GM18505 (cell line): ENCODE measurements around the gene PPP2R5D.
"Not testable (repeated sequence)": the region's sequence is repeated elsewhere in the genome, so short reads cannot be mapped to it uniquely, and the experiment has no call there.

Experiments used
- ATAC-seq: cut with Tn5 transposase; IDR thresholded peaks from one replicate; pipeline ENCODE4 v1.9.1; 2021; ENCODE audit not compliant: unreplicated experiment
- POLR2A ChIP-seq: IDR thresholded peaks from 4 replicates; pipeline ENCODE4 v1.6.1; 2011; ENCODE audit warnings: borderline replicate concordance; ENCODE audit not compliant: insufficient read depth, insufficient read length; ENCODE audit errors: extremely low read depth

The PPP2R5D gene

DNA sequence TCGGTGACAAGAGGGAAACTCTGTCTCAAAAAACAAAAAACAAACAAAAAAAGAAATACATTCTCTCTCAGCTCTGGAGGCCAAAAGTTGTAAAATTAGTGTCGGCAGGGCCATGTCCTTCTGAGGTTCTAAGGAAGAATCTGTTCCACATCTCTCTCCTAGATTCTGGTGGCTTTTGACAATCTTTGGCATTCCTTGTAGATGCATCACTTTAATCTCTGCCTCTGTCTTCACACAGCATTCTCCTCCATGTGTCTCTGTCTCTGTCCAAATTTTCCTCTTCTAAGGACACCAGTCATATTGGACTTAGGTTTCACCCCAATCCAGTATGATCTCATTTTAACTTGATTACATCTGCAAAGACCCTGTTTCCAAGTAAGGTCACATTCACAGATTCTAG lies 9.1 kb downstream of the PPP2R5D start:
- TF ChIP-seq POLR2A, result no peak
- ATAC-seq, result no peak

GRCh38 chr6:42996513-42996912 lies 12.1 kb downstream of the PPP2R5D start:
- no peak for ATAC-seq
- TF ChIP-seq POLR2A, result no peak

- ATAC-seq, result not testable (repeated sequence)
Measured at GRCh38 chr6:42998205-42998604, 13.8 kb downstream of the PPP2R5D start.

GRCh38 chr6:43001843-43002242 lies 17.5 kb downstream of the PPP2R5D start:
- no peak for TF ChIP-seq POLR2A
- no peak for ATAC-seq

DNA sequence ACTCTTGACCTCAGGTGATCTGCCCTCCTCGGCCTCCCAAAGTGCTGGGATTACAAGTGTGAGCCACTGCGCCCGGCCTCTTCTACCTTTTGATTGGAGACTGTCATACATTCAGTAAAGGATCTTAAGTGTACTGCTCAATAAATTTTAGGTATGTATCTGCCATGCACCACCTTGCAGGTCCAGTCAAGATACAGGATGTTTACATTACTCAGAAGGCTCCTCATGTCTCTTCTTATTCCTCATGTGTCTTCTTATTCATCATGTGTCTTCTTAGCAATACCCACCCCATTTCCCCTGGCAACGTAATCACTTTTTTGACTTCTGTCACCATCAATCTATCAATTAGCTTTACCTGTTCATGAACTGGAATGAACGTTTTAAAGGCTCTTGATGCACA lies 21.5 kb downstream of the PPP2R5D start:
- no peak for TF ChIP-seq POLR2A
- ATAC-seq, result no peak

- ATAC-seq, result no peak
- no peak for TF ChIP-seq POLR2A
Measured at GRCh38 chr6:43006251-43006650, 21.9 kb downstream of the PPP2R5D start.

DNA sequence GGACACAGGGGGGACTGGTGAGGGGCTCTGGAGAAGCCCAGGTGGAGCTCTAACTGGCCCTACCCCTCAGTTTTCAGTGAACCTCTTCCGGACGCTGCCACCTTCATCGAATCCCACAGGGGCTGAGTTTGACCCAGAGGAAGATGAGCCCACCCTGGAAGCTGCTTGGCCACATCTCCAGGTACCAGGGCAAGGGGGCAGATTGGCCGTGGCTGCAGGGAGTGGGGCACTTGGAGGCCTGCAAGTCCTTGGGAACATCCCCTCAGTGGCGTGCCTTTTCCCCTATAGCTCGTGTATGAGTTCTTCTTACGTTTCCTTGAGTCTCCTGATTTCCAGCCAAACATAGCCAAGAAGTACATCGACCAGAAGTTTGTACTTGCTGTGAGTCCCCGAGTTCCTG lies 22.8 kb downstream of the PPP2R5D start:
- ATAC-seq, result no peak
- TF ChIP-seq POLR2A, result no peak

- no peak for ATAC-seq
- no peak for TF ChIP-seq POLR2A
Measured at GRCh38 chr6:43009124-43009523, 24.8 kb downstream of the PPP2R5D start.

GRCh38 chr6:43011207-43011606 lies 26.8 kb downstream of the PPP2R5D start:
- ATAC-seq, result no peak
- no peak for TF ChIP-seq POLR2A

DNA sequence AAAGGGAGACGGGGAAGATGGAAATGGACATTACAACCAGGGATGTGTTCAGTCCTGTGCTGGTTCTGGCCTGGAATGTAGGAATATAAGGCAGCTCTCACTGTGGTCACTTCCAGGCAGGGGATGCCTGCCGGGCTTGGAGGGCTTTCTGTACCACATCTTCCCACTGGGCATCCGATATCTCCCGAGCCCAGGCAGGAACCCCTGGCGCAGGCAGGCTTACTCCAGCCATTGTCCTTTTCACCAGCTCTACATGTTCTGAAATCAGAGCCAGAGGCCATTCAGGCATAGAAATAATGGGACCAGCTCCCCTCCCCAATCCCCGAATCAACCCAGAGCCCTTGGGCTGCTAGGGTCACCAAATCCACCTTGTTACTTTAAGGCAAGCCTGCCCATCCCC lies 28.0 kb downstream of the PPP2R5D start:
- no peak for ATAC-seq
- TF ChIP-seq POLR2A, result no peak

DNA sequence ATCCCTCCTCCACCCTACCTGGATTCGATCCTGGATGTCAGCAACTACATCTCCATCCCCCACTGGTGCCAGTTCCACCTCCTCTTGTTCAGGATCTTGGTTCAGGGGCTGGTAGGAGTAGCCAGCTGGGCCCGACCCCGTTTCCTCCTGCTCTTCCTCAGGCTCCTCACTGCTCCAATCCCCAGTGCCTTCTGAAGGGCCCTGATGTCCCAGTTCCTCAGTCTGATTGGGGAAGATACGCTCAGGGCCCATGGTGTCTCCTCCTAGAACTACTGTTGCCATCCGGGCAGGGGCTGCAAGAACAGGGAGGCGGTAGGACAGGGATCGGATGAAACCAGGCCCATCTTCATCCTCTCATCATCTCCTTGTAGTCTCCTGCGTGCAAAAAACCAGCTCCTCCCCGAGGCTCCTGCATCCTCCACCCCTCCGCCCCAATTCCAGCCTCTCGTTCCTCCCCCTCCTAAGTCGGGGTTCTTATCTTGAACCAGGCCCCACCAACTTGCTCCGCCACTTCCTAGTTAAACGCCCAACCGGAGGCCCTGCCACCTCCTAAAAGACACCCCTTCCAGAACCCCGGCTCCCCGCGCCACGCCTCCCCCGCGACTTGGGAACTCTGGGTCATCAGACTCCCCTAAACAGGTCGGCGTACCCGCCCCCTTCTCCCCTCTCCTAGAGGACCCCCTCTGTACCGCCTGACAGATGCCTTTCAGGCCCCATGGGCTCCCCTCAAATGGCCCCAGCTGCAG lies 28.9 kb downstream of the PPP2R5D start:
- peak; percentile 10 for ATAC-seq
- TF ChIP-seq POLR2A, result no peak

GRCh38 chr6:43013843-43014433 lies 29.6 kb downstream of the PPP2R5D start, which contains the start of the genes KLHDC3 and MEA1:
Gene KLHDC3, plus strand, starts transcription at chr6:43014249. Its CDS starts 2,944 bp downstream, at chr6:43017193.
Gene MEA1, minus strand, starts transcription at chr6:43013946. Its CDS starts 133 bp downstream, at chr6:43013813.
- peak; percentile 68 for TF ChIP-seq POLR2A
- peak; percentile 89 for ATAC-seq

GRCh38 chr6:43014434-43014909 lies 30.1 kb downstream of the PPP2R5D start:
- ATAC-seq, result no peak
- TF ChIP-seq POLR2A, result no peak

DNA sequence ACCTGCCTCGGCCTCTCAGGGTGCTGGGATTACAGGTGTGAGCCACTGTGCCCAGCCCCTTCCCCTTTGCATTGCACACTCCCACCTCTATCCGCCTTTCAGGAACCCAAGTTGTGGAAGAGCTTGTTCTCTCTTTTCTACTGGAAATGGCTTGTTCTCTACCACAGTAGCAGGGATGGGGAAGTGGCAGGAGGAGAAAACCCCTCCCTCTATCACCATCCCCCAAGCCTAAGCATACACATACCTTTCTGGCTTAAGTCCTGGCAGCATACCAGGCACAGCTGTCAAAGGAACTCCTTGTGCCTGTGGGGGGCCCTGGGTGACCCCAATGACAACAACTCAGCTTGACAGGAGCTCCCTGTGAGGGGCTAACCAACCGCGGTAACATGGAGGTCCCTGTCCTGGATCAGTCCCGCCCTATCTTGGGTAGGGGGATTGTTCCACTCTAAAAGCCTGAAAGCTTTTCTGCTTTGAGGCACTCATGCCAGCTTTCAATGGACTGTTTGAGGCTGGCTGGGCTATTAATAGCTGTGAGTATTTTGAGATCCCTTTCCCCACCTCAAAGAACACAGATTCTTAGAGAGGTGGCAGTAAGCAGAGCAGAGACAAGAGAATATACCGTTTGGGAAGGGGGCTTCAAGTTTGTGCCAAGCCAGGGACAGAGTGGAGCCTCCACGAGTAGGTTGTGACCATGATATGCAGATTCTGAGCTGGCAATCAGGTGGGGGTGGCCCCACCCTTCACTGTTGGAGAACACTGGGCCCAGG lies 32.0 kb downstream of the PPP2R5D start:
- ATAC-seq, result no peak
- no peak for TF ChIP-seq POLR2A

- ATAC-seq, result no peak
- TF ChIP-seq POLR2A, result no peak
Measured at GRCh38 chr6:43016943-43017334, 32.6 kb downstream of the PPP2R5D start.
